ENCODE data around the gene MSL2.
"Not testable (repeated sequence)": the region's sequence is repeated elsewhere in the genome, so short reads cannot be mapped to it uniquely, and the experiment has no call there.

MSL2 gene

DNA sequence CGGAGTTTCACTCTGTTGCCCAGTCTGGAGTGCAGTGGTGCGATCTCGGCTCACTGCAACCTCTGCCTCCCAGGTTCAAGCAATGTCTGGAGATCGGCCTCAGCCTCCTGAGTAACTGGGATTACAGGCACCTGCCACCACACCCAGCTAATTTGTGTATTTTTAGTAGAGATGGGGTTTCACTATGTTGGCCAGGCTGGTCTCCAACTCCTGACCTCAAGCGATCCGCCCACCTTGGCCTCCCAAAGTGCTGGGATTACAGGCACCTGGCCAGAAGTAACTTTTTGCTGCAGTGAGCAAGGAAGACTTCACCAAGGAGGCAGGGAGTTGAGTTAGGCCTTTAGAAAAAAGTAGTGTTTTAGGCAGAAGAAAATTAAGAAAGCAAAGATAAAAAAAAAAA lies 3.9 kb downstream of the MSL2 start:
- not testable (repeated sequence) for DNase-seq

- DNase-seq, result no peak
These were observed 6.1 kb downstream of the MSL2 start for GRCh38 chr3:136189859-136190617.

DNA sequence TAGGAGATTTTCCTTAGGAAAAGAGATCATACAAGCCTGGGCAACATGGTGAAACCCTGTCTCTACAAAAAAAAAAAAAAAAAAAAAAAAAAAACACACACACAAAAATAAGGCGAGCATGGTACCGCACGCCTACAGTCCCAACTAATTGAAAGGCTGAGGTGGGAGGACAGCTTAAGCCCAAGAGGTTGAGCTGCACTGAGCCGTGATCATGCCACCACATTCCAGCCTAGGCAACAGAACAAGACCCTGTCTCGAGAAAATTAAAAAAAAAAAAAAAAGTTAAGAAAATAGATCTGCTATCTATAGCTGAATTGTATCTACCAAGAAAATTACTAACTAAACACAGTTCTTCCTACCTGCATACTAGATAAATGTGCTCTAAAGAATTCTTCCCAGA lies 7.1 kb downstream of the MSL2 start:
- DNase-seq, result no peak

DNA sequence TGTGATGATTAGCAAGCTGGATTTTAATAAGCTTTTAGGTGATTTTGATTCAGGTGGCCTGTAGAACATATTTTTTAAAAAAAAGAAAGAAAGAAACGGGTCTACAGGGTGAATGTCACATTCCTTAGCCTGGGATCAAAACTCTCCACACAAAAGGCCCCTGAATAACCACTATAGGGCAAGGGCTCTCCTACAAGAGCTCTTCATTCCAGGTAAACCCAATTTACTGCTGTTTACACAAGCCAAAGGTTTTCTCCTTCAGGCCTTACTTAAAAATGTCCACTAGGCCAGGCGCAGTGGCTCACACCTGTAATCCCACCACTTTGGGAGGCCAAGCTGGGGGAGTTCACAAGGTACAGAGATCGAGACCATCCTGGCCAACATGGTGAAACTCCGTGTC lies 8.3 kb downstream of the MSL2 start:
- DNase-seq, result no peak

DNA sequence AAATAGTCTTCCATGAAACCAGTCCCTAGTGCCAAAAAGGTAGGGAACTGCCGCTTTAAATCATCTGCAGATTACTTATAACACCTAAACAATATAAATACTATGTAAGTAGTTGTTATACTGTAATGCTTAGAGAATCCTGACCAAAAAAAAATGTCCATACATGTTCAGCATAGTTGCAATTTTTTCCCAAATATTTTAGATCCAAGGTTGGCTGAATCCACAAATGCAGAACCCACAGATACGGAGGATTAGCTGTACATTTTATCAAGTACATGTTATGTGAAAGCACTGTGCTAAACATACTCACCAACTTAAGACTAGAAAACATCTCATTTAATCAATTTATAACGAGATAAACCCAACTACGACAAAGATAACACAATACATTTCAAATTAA lies 9.3 kb downstream of the MSL2 start:
- no peak for DNase-seq

DNA sequence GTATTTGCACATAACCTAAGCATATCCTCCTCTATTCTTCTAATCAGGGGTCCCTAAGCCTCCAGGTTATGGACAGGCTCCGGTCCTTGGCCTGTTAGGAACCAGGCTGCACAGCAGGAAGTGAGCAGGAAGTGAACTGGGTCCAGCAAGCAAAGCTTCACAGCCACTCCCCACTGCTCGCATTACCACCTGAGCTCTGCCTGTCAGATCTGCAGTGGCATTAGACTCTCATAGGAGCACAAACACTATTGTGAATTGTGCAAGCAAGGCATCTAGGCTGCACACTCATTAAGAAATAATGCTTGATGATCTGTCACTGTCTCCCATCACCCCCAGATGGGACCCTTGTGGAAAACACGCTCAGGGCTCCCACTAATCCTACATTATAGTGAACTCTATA lies 9.8 kb downstream of the MSL2 start:
- DNase-seq, result peak; percentile 29

- no peak for DNase-seq
These were observed 11.4 kb downstream of the MSL2 start for GRCh38 chr3:136184703-136185102.

- DNase-seq, result no peak
These were observed 14.4 kb downstream of the MSL2 start for GRCh38 chr3:136181741-136182140.

DNA sequence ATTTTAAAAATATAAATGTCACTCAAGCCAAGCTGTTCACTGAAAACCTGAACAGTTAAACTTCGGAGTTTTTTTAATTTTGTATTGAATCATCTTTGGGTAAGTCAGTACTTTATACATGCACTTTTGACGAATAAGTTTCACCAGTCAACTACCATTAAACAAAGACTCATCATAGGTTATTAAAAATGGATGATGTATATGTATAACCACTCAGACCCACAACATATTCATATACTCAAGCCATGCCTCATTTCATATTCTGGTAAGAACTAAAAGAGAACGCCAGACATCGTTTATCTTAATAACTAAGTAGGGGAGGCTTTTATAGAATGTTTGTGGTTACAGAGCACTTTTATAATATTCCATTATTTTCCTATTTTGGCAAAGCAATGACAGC lies 18.3 kb downstream of the MSL2 start:
- DNase-seq, result no peak

- no peak for DNase-seq
These were observed 22.1 kb downstream of the MSL2 start for GRCh38 chr3:136173939-136174490.

GRCh38 chr3:136171097-136171542 lies 25.0 kb downstream of the MSL2 start:
- DNase-seq, result no peak

GRCh38 chr3:136168236-136168635 lies 27.9 kb downstream of the MSL2 start:
- not testable (repeated sequence) for DNase-seq

- DNase-seq, result no peak
These were observed 29.6 kb downstream of the MSL2 start for GRCh38 chr3:136166507-136166906.

- DNase-seq, result not testable (repeated sequence)
These were observed 32.5 kb downstream of the MSL2 start for GRCh38 chr3:136163607-136164006.

DNA sequence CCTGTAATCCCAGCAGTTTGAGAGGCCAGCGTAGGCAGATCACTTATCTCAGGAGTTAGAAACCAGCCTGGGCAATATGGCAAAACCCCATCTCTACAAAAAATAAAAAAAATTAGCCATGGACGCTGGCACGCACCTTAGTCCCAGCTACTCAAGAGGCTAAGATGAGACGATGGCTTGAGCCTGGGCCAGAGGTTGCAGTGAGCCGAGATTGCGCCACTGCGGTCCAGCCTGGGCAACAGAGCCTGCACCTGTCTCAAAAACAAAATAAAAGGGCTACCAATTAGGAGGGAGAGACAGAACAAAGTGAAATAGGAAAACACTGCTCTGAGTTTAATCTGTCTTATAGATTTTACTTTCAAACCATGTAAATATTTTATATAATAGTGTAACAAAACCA lies 33.8 kb downstream of the MSL2 start:
- DNase-seq, result no peak

DNA sequence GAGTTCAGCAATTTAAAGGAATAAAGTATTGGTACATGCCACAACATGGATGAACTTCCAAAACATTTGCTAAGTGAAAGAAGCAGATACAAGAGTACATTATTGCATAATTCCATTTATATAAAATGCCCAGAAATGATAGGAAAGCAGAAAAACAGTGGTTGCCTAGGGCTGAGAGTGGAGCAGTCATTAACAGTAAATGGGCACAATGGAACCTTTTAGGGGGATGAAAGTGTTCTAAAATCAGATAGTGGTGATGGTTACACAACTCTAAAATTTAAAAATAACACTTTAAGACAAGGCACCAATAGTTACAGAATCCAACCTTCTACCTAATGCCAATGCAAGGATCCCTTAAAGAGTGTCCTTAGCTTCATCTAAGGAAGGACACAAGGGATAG lies 34.6 kb downstream of the MSL2 start:
- no peak for DNase-seq

GRCh38 chr3:136152963-136153362 lies 43.2 kb downstream of the MSL2 start:
- no peak for DNase-seq

DNA sequence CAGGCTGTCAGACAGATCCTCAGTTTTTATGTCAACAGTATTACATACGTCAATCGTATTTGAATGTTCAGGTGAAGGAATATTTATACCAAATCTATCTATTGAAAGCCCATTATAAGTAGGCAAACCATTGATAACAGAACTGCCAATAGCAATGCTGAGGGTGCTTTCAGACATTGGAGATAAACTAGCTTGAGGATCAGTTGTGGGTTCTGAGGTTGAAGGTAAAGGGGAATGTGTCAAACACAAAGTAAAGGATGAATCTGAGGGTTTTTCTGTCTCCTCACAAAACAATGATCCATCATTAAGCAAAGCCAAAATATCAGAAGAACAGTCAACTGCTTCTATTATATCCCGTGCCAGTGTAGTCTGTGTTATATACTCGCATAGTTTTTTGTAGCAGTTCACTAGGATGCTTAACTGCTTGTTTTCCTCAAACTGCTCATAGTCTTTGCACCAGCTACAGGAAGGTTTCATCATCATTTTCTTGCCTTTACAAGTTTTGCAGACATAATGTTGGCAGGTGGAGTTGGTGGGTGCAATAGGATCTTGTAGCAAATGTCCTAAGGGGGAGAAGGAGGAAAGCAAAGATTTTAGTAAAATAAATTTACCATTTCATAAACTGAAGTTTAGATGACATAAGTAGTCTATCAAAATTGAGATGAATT lies 43.8 kb downstream of the MSL2 start:
- DNase-seq, result no peak

- no peak for DNase-seq
These were observed 44.9 kb downstream of the MSL2 start for GRCh38 chr3:136151219-136151618.

DNA sequence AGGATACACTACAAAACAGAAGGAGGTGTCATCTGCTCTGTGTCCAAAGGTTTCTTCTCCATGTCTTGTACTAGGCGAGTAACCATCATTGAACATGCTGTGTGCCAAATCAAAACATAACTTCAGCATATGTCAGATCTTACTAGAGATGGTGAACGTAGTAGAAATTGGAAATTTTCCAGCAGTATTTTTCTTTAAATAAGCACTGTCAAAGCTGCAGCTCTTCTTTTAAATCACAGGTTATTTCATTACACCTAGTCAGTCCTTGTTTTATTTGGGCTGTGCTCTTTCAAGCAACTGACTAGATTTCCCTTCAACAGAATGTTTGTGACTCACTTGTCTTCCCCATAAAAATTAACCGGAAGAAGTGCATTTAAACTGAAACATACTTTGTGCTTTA lies 46.5 kb downstream of the MSL2 start:
- DNase-seq, result no peak

DNA sequence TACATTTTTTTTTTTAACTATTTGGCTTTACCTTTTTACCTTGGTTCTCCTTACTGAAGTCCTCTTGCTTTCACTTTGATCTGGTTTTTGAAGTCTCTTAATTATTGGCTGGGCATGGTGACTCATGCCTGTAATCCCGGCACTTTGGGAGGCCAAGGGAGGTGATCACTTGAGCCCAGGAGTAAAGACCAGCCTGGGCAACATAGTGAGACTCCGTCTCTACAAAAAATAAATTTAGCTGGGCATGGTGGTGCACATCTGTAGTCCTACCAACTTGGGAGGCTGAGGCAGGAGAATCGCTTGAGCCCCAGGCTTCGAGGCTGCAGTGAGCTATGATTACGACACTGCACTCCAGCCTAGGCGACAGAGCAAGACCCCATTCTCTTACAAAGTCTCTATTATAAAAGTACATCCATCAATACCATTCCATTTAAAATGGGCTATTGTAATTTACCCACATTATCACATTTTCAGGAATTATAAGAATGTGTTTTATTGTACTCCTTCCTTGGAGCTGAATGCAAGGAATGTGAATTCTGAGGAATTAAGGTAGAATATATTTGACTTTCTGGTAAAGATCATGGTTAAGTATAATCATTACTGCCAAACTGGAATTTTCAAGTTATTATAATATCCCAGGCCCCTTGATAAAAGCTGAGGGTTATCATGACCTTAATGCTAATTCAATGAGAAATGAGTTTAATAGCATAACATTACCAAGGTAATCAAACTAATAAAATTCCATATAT lies 49.0 kb downstream of the MSL2 start:
- no peak for DNase-seq

DNA sequence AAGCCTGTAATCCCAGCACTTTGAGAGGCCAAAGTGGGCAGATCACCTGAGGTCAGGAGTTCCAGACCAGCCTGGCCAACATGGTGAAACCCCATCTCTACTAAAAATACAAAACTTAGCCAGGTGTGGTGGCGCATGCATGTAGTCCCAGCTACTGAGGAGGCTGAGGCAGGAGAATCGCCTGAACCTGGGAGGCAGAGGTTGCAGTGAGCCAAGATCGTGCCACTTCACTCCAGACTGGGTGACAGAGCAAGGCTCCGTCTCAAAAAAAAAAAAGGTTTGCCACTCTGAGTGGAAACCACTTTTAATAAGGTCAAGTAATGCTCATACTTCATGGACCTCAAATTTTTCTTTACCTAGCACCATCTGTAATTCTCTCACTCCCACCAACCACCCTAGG lies 51.7 kb downstream of the MSL2 start:
- not testable (repeated sequence) for DNase-seq

DNA sequence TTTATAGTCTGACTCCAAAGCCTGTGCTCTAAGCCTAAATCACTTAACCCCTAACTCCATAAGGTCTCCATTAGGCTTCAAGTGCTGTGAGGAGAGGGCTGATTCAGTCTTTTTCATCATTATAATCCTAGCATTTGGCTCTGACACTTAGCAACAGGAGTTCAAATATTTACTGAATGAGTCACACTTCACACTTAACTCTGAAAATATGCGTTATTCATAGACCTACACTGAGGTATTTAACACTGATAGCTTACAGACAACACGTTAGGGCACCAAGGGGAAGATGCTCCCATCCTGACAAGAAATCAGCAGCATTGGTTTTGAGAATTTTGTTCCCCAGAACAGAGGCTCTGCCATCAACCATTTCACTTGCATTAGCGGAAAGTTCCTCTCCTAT lies 53.5 kb downstream of the MSL2 start:
- no peak for DNase-seq

DNA sequence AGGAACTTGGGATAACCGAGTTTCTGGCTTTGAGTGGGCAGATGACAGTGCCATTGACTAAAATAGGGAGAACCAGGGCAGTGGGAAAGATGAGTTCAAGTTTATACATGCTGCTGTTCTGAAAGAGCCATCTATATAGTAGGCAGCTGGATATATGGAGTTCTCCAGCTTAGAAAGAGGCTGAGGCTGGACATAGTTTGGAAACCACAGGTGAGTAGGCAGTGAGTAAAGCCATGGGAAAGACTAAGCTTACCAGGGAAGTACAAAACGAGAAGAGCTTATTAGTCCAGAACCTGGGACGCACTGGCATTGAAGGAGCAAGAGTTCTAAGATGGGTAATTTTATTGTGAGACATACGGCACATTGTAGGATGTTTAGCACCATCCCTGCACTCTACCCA lies 54.2 kb downstream of the MSL2 start:
- DNase-seq, result no peak

Measured in CD4-positive, alpha-beta T cell treated with Interleukin-12 subunit alpha and Interleukin-12 subunit beta, for 1 hour (primary cell).